Osteoblast (primary cell): ENCODE data around the gene TFCP2. TPM values are rescaled to one million over a fixed set of nuclear protein-coding genes. Genes with fewer than 3 reads are reported as not detected.
"Not testable (repeated sequence)": the region's sequence is repeated elsewhere in the genome, so short reads cannot be mapped to it uniquely, and the experiment has no call there.

Experiments
- DNase-seq: peaks from one replicate; pipeline ENCODE4 v3.0.0; 2011; ENCODE audit warnings: low spot score, mixed read lengths; ENCODE audit not compliant: insufficient read length; ENCODE audit errors: missing footprints
- H2AFZ ChIP-seq: 2 replicates; pipeline ENCODE4 v1.6.0; 2011; ENCODE audit warnings: mild to moderate bottlenecking, low read length
- H3K27ac ChIP-seq: 2 replicates; pipeline ENCODE4 v1.5.1; 2011; ENCODE audit warnings: mild to moderate bottlenecking, low read depth, low read length, moderate library complexity
- H3K27me3 ChIP-seq: 2 replicates; pipeline ENCODE4 v1.6.0; 2012; ENCODE audit warnings: mild to moderate bottlenecking, control low read depth, inconsistent platforms, low read length, moderate library complexity; ENCODE audit not compliant: insufficient read depth
- H3K36me3 ChIP-seq: 2 replicates; pipeline ENCODE4 v1.5.1; 2011; ENCODE audit warnings: mild to moderate bottlenecking, low read length, control low read depth, moderate library complexity; ENCODE audit not compliant: insufficient read depth
- H3K4me1 ChIP-seq: 2 replicates; pipeline ENCODE4 v1.5.1; 2011; ENCODE audit warnings: mild to moderate bottlenecking, low read length, control low read depth, moderate library complexity; ENCODE audit not compliant: insufficient read depth
- H3K4me2 ChIP-seq: 2 replicates; pipeline ENCODE4 v1.6.0; 2011; ENCODE audit warnings: mild to moderate bottlenecking, low read length; ENCODE audit not compliant: insufficient read depth
- H3K4me3 ChIP-seq: fragments of 200-600 bp; sonication (generic); 3 replicates; pipeline ENCODE4 v1.5.1; 2012; ENCODE audit warnings: mild to moderate bottlenecking, low read length, inconsistent platforms; ENCODE audit not compliant: insufficient read depth
- H3K79me2 ChIP-seq: 2 replicates; pipeline ENCODE4 v1.6.0; 2012; ENCODE audit warnings: mild to moderate bottlenecking, low read length, control low read depth, inconsistent platforms; ENCODE audit not compliant: insufficient read depth
- H3K9me3 ChIP-seq: 2 replicates; pipeline ENCODE4 v1.5.1; 2011; ENCODE audit warnings: low read depth, low read length, control low read depth
- H4K20me1 ChIP-seq: 2 replicates; pipeline ENCODE4 v1.6.0; 2012; ENCODE audit warnings: mild to moderate bottlenecking, low read length, control low read depth; ENCODE audit not compliant: insufficient read depth
- CTCF ChIP-seq: IDR thresholded peaks from 2 replicates; pipeline ENCODE4 v1.5.1; 2011; ENCODE audit warnings: mild to moderate bottlenecking, low read depth, low read length, moderate library complexity; ENCODE audit errors: extremely low read depth
- total RNA-seq: library from RNA; depleted of rRNA; stranded (reverse); fragments of >200 nt; gene quantifications from 2 replicates; pipeline ENCODE4 v1.2.3, GENCODE V29; 2012

TFCP2 gene
- 7.6 and 8.3 TPM in 2 replicates for total RNA-seq

GRCh38 chr12:51172515-51173431 lies at the start of gene TFCP2:
Gene TFCP2 (minus strand): TSS chr12:51173135. CDS start chr12:51172422, 713 bp downstream.
- no peaks in the 10 kb centered on the region for H3K9me3 ChIP-seq
- peak within 1 kb of the TSS; percentile 96 for H2AFZ ChIP-seq
- H3K27ac ChIP-seq = peak within 1 kb of the TSS; percentile 100
- H4K20me1 ChIP-seq = no peaks in the 10 kb centered on the region
- H3K79me2 ChIP-seq = peaks cover 46% of the 10 kb centered on the region
- H3K36me3 ChIP-seq = no peaks in the 10 kb centered on the region
- no peak for TF ChIP-seq CTCF
- H3K4me3 ChIP-seq = peak within 1 kb of the TSS; percentile 90
- no peaks in the 10 kb centered on the region for H3K27me3 ChIP-seq
- peak; percentile 96 for DNase-seq
- peaks cover 10% of the 10 kb centered on the region for H3K4me1 ChIP-seq
- peak within 1 kb of the TSS; percentile 97 for H3K4me2 ChIP-seq

GRCh38 chr12:51222461-51222860 lies 49.5 kb upstream of the TFCP2 start:
- no peak for TF ChIP-seq CTCF
- H3K9me3 ChIP-seq = no peaks in the 10 kb centered on the region
- H3K36me3 ChIP-seq = no peaks in the 10 kb centered on the region
- H3K4me3 ChIP-seq = no peak overlapping the region
- no peak overlapping the region for H3K4me2 ChIP-seq
- H4K20me1 ChIP-seq = no peaks in the 10 kb centered on the region
- no peak for DNase-seq
- H3K27ac ChIP-seq = no peak overlapping the region
- no peak overlapping the region for H2AFZ ChIP-seq
- no peaks in the 10 kb centered on the region for H3K27me3 ChIP-seq
- H3K79me2 ChIP-seq = no peaks in the 10 kb centered on the region
- peaks cover 9% of the 10 kb centered on the region for H3K4me1 ChIP-seq

- not testable (repeated sequence) for H3K27ac ChIP-seq, H3K36me3 ChIP-seq, H3K27me3 ChIP-seq, H4K20me1 ChIP-seq, H2AFZ ChIP-seq, H3K4me3 ChIP-seq, H3K4me2 ChIP-seq, H3K9me3 ChIP-seq, H3K79me2 ChIP-seq, DNase-seq
- H3K4me1 ChIP-seq = peaks cover 15% of the 10 kb centered on the region
These were observed 46.9 kb upstream of the TFCP2 start for GRCh38 chr12:51219857-51220256.

GRCh38 chr12:51219322-51219721 lies 46.4 kb upstream of the TFCP2 start:
- TF ChIP-seq CTCF = no peak
- Histone ChIP-seq H3K27me3 (no peaks in the 10 kb centered on the region), H2AFZ (peak overlapping the region; percentile 32), H3K4me3 (no peak overlapping the region), H3K4me1 (peaks cover 15% of the 10 kb centered on the region), H3K27ac (no peak overlapping the region), H3K79me2 (peaks cover 6% of the 10 kb centered on the region), H3K4me2 (peak overlapping the region; percentile 90), H4K20me1 (no peaks in the 10 kb centered on the region), H3K9me3 (no peaks in the 10 kb centered on the region), H3K36me3 (no peaks in the 10 kb centered on the region)
- no peak for DNase-seq
